HL-60/S4 treated with retinoic acid at 250 ng/mL for 4 days and 3 days (cell line): ENCODE results near the gene GRIK5.

Experiments
- in situ Hi-C: fragments of 300-500 bp; cut with MboI; formaldehyde crosslinking; loops from 2 replicates; pipeline ENCODE4 v1.7.0; 2022; ENCODE audit warnings: low sequenced_read_pairs

The GRIK5 gene

DNA sequence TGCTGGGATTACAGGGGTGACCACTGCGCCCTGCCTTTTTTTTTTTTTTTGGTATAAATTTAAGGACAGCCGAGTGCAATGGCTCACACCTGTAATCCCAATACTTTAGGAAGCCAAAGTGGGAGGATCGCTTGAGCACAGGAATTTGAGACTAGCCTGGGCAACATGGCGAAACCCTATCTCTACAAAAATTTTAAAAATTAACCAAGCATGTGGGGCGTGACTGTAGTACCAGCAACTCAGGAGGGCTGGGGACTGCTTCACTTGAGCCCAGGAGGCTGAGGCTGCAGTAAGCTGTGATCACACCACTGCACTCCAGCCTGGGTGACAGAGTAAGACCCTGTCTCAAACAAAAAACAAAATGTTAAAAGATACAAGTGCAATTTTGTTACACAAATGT, 27.5 kb upstream of the GRIK5 start:
- in situ Hi-C loops, result no loop called here

DNA sequence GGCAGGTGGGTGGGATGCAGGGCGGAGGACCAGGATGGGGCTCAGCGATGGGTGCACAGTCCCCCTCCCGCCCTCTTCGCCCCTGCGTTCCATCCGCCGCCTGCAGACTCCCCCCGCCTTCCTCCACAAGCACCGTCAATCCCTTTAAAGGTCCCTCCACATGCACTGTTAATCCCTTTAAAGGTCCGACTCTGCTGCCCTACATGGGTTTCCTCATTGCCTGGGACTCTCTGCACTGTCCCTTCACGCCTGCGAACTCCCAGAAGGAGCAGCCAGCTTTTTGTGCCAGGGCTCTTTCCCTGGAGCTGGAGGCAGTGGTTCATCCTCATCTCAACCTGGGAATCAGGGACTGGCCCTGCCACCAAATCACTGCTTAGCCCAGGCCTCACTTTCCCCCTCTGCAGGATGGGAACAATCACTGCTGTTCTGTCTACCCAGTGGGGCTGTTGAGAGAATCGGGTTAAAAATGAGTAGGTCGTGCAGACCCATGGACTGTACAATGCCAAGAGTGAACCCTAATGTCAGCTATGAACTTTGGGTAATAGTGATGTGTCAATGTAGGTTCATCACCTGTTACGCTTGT, 26.3 kb upstream of the GRIK5 start:
- in situ Hi-C loops, result no loop called here

DNA sequence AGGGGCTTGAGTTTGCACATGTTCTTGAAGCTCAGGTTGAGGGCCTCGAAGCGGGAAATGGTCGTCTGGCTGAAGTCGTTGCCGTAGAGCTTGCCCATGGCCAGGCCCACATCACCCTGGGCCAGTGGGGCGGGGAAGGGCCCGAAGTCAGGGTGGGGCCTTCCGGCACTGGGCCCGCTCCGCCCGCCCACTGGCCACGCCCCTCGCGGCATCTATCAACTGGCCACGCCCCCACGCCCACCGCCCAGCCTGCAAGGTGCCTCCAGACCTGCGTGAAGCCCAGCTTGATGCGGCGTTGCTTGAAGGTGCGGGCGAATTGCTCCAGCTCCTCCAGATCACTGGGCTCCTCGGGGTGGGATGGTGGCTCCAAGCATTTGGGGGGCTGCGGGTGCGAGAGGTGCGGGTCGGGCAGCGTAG, 25.8 kb upstream of the GRIK5 start:
- in situ Hi-C loops, result no loop called here

DNA sequence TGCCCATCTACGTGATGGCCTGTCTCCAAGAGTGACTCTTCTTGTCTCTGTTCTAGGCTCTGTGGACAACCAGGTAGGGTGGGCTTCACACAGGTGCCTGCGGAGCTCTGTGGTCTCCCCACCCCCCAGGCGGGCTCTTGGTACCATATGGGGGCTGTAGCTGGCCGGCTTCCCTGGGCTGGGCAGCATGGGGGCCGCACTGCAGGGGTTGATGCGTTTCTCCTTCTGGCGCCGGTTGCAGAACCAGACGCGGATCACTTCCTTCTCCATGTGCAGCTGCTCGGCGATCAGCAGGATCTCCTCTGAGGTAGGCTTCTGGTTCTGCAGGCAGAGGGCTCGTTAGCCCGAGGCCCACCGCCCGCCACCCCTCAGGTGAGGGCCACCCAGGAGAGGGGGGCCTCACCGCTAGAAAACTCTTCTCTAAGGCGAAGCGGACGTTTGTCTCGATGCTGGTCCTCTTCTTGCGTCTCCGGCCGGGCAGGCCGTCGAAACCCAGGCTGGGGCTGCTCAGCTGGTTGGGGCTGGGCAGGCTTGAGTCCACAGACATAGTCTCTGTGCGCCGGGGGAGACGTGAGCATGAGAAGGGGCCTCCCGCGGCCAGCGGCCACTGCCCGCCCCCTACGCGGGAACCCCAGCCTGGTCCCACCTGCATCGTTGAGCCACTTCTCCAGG, 25.3 kb upstream of the GRIK5 start:
- in situ Hi-C loops, result no loop called here

DNA sequence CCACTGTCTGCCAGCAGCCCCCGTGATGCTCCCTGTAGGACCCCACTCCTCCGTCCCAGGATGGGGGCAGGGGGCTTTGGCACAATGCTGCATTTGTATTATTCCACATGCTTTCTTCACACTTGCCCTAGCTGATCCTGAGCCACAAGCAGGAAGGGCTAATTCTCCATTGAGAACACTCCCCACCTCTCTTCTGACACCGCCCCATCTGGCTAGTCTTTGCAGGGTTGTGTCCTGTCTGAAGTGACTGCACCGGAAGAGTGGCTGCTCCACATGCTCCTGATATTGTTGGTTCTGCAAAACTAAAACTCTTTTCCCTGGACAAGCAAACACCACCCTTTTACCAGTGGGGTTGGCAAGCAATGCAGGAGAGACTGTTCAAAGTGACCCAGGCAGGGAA, 23.9 kb upstream of the GRIK5 start:
- in situ Hi-C loops, result no loop called here

DNA sequence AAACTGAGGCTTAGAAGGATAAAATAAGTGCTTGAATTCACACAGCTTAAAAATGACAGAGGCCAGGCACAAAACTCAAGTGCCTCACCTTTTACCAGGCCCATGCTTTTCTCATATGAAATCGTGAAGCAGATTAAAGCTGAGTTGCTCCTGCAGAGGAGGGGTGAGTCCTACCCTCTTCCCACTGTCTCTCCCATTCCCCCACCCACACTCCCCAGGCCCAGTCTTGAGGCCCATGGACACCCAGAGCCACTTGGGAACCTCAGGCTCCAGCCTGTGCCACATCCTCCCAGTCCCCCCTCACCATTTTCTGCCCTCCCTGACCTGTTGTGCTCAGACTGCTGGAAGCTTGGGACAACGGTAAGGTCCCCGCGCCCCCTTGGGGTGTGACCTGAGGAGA, 23.5 kb upstream of the GRIK5 start:
- in situ Hi-C loops, result no loop called here

DNA sequence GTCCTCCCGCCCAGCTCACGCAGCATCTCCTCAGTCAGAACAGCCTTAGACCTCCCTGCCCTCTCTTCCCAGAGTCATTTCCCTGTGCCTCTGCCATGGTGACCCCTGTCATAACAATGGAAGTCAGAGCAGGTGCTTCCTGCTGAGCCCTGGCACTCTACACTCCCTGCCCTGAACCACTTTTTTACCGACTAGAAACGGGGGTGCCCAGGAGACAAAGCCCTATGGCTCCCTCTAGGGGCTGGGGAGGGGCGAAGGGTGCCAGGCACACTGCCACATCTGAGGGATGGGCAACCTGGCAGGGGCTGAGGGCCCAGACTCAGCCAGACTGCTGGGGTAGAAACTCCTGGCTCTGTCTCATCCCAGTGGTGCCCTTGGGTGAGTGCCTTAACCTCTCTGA, 22.3 kb upstream of the GRIK5 start:
- in situ Hi-C loops, result no loop called here

DNA sequence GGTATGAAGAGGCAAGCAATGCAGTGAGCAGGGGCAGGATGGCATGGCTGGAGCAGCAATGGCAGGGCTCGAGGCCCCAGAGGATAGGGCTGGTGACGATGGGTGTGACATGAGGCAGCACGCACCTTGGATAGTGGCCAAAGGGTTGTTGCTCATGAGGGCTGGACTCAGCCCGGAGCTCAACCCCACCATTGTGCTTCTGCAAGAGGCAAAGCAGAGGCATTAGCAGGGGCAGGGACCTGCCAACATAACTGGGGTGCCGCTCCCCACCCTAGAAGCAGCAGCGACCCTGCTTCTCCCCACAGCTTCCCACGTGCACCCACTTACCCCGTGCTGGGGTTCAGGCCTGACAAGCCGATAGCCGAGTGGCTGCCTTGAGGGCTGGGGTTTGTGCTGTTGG, 21.7 kb upstream of the GRIK5 start:
- in situ Hi-C loops, result no loop called here

DNA sequence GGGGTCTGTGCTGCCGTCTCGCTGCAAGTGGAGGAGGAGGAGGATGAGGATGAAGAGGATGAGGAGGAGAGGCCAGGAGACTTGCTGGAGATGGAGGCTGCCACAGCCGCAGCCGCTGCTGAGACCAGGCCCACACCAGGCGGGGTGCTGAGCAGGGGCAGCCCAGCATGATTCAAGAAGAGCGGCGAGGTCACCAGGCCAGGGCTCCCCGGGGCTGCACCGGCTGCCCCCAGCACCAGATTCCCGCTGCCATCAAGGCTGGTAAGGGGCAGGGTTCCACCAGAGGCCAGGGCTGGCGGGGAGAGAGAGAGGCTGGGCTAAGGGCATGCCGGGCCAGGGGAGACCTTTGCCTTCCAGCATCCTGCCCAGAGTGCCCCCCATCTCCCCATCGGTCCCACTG, 21.3 kb upstream of the GRIK5 start:
- in situ Hi-C loops, result no loop called here

DNA sequence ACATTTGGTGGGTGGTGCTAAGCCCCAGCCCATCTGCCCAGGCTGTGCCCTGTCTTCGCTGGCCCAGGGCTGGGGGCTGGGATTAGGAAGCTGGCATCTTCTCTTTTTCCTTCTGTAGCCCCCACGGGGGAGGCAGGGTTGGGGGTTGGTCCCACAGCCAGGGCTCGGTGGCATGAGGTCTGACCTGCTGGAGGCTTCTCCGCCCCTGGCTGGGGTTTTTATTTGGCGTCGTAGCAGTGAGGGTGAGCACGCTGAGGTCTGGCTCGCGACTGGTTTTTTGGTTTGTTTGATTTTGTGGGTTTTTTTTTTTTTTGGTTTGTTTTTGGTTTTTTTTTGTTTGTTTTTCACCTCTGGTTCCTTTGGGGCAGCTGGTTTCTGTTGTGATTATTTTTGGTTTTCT, 20.7 kb upstream of the GRIK5 start:
- in situ Hi-C loops, result no loop called here

DNA sequence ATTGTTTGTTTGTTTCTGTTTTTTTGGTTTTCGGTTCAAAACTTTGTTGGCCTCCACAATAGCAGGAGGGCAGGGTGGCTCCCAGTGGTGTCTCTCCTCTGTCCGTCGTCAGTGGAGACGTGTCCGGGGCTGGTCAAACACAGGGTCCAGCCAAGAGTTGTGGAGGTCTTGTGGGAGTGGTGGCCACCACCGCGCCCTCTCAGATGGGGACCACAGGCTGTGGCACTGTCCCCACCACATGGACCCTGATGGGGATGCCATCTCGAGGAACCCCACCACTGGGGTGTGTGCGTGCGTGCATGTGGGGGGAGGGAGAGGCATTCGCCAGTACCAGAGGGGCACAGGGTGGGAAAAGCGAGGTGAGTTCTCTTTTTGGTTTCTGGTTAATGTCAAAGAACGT, 19.8 kb upstream of the GRIK5 start:
- in situ Hi-C loops, result no loop called here

DNA sequence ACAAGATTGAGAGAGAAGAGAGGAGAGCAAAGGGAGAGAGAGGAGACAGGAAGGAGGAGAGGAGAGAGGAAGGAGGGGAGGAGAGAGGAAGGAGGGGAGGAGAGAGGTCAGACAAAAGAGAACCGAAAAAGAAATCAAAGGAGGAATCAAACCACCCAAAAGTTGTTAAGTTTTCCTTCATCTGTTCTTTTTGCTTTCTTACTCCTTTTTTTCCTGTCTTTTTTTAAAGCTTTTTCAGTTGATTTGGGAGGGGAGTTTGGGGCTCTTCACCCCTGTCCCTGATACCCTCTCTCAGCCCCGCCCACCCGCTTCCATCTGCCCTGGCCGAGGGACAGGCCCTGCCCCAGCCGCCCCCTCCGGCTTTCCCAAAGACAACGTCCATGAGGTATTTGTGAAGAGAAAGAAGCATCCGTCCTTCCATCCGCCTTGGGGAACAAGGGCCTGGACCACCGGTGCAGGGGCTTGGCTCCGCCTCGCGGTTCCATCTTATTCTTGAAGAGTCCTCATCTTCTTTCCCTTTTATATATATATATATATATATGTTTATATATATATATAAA, 19.3 kb upstream of the GRIK5 start:
- in situ Hi-C loops, result no loop called here

DNA sequence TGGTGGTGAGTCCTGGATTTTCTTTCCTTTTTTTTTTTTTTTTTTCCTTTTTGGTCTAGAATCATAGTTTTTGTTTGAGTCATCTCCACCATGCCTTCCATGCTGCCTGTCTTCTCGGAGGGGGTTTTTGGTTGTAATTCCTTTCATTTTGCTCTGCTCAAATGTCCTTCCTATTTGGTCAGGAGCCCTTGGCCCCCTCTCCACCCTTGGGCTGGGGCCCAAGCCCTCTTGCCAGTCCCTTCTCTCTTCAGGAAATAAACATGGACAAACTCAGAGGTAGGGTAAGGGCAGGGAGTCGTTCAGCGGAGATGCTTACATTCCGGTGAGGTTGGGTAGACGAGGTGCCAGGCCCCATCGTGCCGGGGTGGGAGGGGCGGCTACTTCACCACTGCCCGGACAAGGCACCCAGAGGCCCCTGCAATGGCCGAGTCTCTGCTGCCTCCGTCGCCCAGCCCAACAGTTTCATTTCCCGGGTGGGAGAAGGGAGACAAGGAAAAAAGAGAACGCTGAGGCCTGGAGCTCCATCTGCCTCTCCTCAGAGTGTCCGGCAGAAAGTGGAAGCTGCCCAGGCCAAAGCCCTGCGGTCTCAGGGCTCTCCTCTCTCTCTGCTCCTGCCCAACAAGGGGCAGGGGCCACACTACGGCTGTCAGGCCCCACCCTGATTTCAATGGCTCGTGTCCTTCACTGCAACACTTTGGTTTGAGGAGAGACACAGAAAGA, 18.6 kb upstream of the GRIK5 start:
- in situ Hi-C loops, result no loop called here

DNA sequence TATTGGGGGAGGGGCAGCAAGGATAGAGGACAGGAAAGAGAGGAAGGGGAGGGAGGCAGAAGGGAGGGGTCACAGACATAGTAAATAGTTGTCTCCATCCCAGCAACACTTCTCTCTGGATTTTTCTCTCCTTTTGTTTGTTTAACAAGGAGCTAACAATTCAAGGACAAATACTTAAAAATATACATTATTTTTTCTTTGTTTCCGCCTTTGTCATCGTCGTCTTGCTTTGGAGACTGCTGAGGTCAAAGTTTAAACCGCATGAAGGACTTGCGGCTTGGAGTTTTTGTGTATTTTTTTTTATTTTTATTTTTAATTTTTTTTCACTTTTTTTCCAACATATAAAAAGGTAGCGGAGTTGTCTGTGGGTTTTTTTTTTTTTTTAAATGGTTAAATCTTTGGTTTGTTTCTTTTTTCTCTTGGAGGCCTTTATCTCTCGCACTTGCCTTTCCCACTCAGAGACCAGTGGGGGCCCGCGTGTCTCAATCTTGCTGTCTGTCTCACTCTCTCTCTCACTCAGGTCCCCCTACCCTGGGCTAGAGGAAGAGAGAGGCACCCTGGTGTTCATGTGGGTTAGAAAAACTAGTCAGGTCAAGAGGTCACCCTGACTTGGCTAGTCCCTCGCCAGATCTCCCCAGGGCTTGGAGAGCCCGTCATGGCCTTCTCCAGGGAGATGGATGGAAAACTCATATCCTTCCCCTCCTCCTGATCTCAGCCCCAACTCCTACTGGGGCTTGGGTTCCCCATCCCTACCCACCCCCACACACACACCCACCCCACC, 17.0 kb upstream of the GRIK5 start:
- in situ Hi-C loops, result no loop called here

DNA sequence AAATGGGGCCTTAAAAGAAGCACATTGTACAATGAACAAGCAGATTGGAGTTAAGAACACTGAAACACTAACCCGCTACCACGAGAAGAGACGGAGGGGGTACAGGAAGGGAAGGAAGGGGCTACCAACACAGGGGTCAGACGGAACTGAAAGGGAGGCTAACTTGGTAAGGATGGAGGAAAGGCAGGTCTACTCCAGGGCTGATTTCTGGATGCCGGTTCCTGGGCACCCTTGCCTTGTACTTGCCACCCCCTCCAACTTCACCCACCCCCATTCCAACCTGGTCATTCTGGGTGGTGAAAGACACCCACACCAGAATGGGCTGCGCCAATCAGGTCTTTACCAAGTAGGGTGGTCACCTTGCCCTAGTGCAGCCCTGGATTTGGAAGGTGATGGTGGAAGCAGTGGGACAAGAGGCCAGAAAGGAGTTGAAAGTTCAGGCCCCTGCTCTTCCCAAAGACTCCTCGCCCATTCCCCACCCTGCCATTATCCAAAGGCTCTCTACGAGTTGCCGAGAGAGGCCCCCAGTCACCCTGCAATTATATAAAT, 16.3 kb upstream of the GRIK5 start:
- in situ Hi-C loops, result no loop called here

DNA sequence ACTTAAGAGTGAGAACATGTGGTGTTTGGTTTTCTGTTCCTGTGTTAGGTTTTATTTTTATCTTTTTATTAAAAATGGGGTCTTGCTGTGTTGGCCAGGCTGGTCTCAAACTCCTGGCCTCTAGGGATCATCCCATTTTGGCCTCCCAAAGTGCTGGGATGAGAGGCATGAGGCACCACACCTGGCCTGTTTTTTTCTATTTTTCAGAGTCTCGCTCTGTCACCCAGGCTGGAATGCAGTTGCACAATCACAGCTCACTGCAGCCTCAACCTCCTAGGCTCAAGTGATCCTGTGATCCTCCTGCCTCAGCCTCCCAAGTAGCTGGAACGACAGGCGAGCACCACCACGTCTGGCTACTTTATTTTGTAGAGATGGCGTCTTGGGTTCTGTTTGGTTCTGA, 13.5 kb upstream of the GRIK5 start:
- in situ Hi-C loops, result no loop called here

DNA sequence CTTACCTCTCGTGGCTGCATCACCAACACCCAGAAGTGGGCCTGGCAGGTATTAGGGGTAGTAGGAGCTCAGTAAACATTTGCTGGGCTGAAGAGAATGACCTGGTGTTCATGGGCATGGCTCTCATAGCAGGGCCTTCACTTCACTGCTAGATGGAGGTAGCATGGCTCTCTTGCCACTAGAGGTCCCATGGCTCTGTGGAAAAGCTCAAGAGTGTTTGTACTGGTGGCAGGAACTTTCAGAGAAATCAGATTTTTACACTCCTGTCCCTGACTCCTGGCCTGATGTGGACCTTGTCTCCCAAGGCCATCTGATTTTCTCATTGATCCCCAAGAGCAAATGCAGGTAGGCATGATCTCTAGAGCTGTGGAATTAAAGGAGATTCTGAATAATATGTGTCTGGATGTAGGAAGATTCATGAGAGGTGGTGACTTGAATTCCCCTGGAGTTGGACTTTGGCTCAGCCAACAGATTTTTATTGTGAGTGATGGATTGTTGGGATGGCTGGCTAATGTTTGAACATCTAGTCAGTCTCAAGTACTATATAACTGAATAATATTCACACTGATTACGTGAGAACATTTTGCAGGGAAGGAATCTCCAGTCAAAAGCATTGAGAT, 11.7 kb upstream of the GRIK5 start:
- in situ Hi-C loops, result no loop called here

DNA sequence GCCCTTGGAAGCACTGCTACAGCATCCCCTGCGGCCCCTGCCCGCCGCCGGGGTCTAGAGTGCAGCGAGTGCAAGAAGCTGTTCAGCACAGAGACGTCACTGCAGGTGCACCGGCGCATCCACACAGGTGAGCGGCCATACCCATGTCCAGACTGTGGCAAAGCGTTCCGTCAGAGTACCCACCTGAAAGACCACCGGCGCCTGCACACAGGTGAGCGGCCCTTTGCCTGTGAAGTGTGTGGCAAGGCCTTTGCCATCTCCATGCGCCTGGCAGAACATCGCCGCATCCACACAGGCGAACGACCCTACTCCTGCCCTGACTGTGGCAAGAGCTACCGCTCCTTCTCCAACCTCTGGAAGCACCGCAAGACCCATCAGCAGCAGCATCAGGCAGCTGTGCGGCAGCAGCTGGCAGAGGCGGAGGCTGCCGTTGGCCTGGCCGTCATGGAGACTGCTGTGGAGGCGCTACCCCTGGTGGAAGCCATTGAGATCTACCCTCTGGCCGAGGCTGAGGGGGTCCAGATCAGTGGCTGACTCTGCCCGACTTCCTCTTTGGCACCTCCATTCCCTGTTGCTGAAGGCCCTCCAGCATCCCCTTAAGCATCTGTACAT, 10.9 kb upstream of the GRIK5 start:
- in situ Hi-C loops, result no loop called here

DNA sequence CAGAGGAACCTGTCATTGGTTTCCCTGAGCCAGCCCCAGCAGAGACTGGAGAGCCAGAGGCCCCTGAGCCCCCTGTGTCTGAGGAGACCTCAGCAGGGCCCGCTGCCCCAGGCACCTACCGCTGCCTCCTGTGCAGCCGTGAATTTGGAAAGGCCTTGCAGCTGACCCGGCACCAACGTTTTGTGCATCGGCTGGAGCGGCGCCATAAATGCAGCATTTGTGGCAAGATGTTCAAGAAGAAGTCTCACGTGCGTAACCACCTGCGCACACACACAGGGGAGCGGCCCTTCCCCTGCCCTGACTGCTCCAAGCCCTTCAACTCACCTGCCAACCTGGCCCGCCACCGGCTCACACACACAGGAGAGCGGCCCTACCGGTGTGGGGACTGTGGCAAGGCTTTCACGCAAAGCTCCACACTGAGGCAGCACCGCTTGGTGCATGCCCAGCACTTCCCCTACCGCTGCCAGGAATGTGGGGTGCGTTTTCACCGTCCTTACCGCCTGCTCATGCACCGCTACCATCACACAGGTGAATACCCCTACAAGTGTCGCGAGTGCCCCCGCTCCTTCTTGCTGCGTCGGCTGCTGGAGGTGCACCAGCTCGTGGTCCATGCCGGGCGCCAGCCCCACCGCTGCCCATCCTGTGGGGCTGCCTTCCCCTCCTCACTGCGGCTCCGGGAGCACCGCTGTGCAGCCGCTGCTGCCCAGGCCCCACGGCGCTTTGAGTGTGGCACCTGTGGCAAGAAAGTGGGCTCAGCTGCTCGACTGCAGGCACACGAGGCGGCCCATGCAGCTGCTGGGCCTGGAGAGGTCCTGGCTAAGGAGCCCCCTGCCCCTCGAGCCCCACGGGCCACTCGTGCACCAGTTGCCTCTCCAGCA, 10.1 kb upstream of the GRIK5 start:
- in situ Hi-C loops, result no loop called here
